ENCODE results near the gene RLN2. TPM values are rescaled to one million over a fixed set of nuclear protein-coding genes. Genes with fewer than 3 reads are reported as not detected.

The RLN2 gene
- total RNA-seq, 2 experiments from 2014 or later, result 2.0 to 2.3 TPM

Other genes with a start within 250 kb of the RLN2 start
- gene INSL6, start 119.1 kb downstream of the RLN2 start, total RNA-seq, result not detected
- not detected for gene INSL4, start 73.3 kb downstream of the RLN2 start, total RNA-seq
- gene RLN1, start 35.2 kb upstream of the RLN2 start, total RNA-seq, result 1 to 10 TPM; 1.6 to 2.6 TPM
- gene PLGRKT, start 133.2 kb upstream of the RLN2 start, total RNA-seq, result 10 to 100 TPM; 35.0 to 35.7 TPM
- 10 to 100 TPM; 10.5 to 10.7 TPM for gene CD274, start 145.8 kb upstream of the RLN2 start, total RNA-seq
- gene PDCD1LG2, start 205.8 kb upstream of the RLN2 start, total RNA-seq, result 1 to 10 TPM; 2.2 TPM

Data from activated CD4-positive, alpha-beta T cell treated with anti-CD3 and anti-CD28 coated beads, Interleukin-2, amount 10 ng/mL, durations not matched to agents 7 days and 5 days (primary cell).